Glutamatergic neuron (in vitro differentiated cells): Measurements from ENCODE around the gene SLC43A2. TPM values are rescaled to one million over a fixed set of nuclear protein-coding genes. Genes with fewer than 3 reads are reported as not detected.

Source experiments
- DNase-seq: peaks from one replicate; pipeline ENCODE4 v3.0.0; 2022
- H3K27ac Mint-ChIP-seq: one replicate; pipeline ENCODE4 v1.8.0; 2020; ENCODE audit warnings: mild to moderate bottlenecking, mixed read lengths, inconsistent platforms; ENCODE audit not compliant: unreplicated experiment
- H3K27me3 Mint-ChIP-seq: one replicate; pipeline ENCODE4 v1.8.0; 2020; ENCODE audit warnings: mild to moderate bottlenecking, moderate library complexity, mixed read lengths, inconsistent platforms; ENCODE audit not compliant: unreplicated experiment
- H3K36me3 Mint-ChIP-seq: one replicate; pipeline ENCODE4 v1.8.0; 2020; ENCODE audit warnings: mild to moderate bottlenecking, mixed read lengths, inconsistent platforms; ENCODE audit not compliant: unreplicated experiment
- H3K4me1 Mint-ChIP-seq: one replicate; pipeline ENCODE4 v1.8.0; 2020; ENCODE audit warnings: mild to moderate bottlenecking, low read depth, mixed read lengths, inconsistent platforms; ENCODE audit not compliant: unreplicated experiment
- H3K4me3 Mint-ChIP-seq: one replicate; pipeline ENCODE4 v1.8.0; 2020; ENCODE audit warnings: mild to moderate bottlenecking, mixed read lengths, inconsistent platforms; ENCODE audit not compliant: unreplicated experiment
- H3K9me3 Mint-ChIP-seq: one replicate; pipeline ENCODE4 v1.8.0; 2020; ENCODE audit warnings: mild to moderate bottlenecking, moderate library complexity, mixed read lengths, inconsistent platforms; ENCODE audit not compliant: unreplicated experiment
- total RNA-seq: library from RNA; stranded (reverse); fragmentation: NEBNext Ultra II Directional; extraction: Animal tissue kit (Norgen Biotek cat#: 25700); gene quantifications from one replicate; pipeline ENCODE4 v1.2.1, GENCODE V29; 2021; ENCODE audit not compliant: unreplicated experiment
- TF ChIP-seq, protein P1 (sequence below): fragments of 200-600 bp; sonication (generic); IDR thresholded peaks from one replicate; pipeline ENCODE4 v1.5.0; 2021; ENCODE audit not compliant: partially characterized antibody, unreplicated experiment

The SLC43A2 gene
- total RNA-seq, 1 donor from 2014 or later = 31.3 TPM

DNA sequence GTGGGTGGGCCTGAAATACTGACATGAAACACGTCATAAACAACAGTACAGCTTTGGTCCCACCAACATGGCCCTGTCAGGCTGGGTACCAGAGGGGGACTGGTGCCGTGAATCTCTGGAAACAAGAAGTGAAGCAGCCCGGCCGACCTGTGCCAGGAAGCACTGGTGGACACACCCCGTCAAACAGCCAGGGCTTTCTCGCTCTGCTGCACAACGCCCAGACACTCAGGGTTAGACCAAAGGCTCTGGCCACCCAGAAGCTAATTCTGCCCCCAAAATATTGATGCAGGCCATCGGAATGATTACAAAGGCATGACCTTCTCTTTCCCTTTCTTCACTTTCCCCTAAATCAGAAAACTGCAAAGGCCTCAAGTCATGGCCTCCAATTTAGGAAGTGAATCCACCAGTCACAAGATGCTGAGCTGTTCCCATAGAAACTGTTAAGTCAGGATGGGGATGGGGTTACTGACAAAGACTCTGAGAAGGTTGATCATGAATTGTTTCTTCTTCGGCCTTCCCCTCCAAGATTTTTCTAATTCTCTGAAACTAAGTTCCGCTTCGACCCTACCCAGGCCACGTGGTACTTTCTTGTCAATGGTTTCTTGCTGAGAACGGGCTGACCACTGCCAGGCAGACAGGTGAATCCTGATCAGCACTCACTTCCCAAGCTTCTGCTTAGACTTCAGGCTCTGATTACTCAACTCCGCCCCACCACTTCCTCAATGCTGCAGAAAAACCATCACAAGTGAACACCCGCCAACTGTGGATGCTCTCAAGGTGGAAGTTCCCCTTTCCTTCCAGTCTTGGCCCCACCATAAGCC, 72.8 kb downstream of the SLC43A2 start:
- Mint-ChIP-seq H3K4me3 (no peak overlapping the region), H3K36me3 (no peaks in the 10 kb centered on the region), H3K27me3 (peaks cover 4% of the 10 kb centered on the region), H3K9me3 (peaks cover 3% of the 10 kb centered on the region), H3K27ac (no peak overlapping the region), H3K4me1 (peaks cover 21% of the 10 kb centered on the region)
- TF ChIP-seq, protein P1, sequence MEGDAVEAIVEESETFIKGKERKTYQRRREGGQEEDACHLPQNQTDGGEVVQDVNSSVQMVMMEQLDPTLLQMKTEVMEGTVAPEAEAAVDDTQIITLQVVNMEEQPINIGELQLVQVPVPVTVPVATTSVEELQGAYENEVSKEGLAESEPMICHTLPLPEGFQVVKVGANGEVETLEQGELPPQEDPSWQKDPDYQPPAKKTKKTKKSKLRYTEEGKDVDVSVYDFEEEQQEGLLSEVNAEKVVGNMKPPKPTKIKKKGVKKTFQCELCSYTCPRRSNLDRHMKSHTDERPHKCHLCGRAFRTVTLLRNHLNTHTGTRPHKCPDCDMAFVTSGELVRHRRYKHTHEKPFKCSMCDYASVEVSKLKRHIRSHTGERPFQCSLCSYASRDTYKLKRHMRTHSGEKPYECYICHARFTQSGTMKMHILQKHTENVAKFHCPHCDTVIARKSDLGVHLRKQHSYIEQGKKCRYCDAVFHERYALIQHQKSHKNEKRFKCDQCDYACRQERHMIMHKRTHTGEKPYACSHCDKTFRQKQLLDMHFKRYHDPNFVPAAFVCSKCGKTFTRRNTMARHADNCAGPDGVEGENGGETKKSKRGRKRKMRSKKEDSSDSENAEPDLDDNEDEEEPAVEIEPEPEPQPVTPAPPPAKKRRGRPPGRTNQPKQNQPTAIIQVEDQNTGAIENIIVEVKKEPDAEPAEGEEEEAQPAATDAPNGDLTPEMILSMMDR = no peak
- no peak for DNase-seq

DNA sequence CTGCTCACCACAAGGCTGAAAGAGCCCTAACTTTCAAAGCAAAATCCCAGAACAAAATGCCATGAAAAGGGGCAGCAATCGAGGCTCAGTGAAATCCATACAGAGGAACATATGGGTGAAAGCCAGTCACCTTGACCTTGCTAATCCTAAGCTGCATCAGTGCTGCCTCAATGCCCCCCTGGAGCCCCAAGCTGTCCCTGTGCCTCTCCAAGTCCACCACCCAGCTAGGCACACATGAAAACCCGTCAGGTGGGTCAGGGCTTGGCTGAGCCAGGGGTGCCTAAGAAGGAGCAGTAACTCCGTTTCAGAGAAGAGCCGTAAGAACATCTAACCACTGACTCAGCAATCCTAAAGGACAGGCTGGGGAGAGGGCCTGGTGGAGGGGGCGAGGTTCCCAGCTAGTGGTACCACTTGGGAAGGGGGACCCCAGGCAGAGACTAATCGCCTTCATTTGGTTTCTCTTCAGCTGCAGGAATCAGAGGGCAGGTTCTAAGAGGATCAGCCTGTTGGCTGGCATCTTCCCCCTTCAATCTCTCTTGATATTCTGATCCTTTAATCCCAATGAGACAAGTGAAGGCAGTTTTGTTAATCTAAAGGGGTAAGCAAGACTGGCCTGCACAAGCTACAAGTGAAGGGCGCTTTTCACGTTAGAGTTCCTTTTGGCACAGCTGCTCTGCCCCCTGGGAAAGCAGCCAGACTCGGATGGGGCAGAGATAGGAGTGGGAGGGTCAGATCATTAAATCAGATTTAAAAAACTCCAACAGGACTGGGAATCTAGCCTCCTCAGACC, 73.7 kb downstream of the SLC43A2 start:
- DNase-seq = no peak
- Mint-ChIP-seq H3K27me3 (peaks cover 2% of the 10 kb centered on the region), H3K9me3 (peaks cover 3% of the 10 kb centered on the region), H3K27ac (peak overlapping the region; percentile 48), H3K36me3 (no peaks in the 10 kb centered on the region), H3K4me1 (peaks cover 20% of the 10 kb centered on the region), H3K4me3 (peak overlapping the region; percentile 28)
- TF ChIP-seq, protein P1 = no peak

DNA sequence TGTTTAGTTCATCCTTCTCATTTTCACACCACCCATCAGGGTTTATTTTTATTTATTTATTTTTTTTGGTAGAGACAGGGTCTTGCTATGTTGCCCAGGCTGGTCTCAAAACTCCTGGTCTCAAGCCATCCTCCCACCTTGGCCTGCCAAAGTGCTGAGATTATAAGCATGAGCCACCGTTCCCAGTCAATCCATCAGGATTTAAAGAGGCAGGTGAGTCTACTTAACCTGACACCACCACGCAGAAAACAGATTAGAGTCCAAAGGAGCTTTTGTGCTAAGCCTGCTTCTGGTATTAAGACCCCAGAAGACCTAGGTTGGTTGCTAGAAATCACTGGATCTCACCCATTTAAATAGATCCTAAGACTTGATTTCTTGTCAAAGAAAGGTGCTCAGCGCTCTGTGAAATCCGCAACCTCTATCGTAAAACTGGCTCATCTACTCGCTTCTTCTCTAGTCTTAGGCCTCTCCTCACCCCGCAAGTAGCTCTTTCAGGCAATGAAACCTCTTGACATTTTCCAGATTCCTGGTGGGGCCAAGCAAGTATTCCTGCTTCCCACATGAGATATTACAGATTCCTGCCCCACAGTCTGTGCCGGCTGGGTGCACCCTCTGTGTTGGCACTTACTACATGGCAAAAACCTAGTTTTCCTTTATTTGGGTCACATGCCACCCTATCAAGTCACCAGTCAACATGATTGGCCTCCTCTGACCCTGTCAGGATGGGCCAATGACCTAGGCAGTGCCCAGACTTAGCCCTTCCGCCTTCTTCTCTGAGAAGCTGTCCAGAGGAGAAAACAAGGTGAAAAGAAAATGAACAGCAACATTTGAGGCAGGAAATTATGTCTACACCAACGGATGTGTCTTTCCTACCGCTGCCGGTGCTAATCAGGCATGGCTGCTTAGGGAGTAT, 75.0 kb downstream of the SLC43A2 start:
- H3K27ac Mint-ChIP-seq = no peak overlapping the region
- H3K36me3 Mint-ChIP-seq = no peaks in the 10 kb centered on the region
- H3K4me3 Mint-ChIP-seq = no peak overlapping the region
- peaks cover 2% of the 10 kb centered on the region for H3K27me3 Mint-ChIP-seq
- H3K9me3 Mint-ChIP-seq = peaks cover 3% of the 10 kb centered on the region
- H3K4me1 Mint-ChIP-seq = peaks cover 18% of the 10 kb centered on the region
- DNase-seq = no peak
- TF ChIP-seq, protein P1 = no peak

DNA sequence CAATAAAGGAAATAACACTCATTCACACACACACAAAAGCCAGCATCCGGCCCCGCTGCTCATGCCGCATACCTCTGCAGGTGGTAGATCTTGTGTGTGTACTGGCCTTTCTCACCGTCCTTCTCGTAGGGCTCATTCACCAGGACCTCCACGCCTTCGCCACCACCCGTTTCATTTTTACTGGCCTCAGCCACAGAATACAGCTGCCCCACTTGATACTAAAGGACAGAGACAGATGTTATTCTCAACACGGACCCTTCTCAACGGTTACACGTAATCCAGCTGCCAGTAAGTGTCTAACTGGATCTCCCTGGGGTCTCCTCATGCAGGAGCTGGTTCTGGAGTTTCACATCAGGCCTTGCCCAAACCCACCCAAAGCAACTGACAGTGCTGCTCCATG, 75.7 kb downstream of the SLC43A2 start:
- TF ChIP-seq, protein P1 = no peak
- Mint-ChIP-seq H3K4me1 (peaks cover 18% of the 10 kb centered on the region), H3K36me3 (no peaks in the 10 kb centered on the region), H3K9me3 (peaks cover 3% of the 10 kb centered on the region), H3K27me3 (peaks cover 2% of the 10 kb centered on the region), H3K4me3 (no peak overlapping the region), H3K27ac (no peak overlapping the region)
- no peak for DNase-seq
